GM12878 (cell line): ENCODE results near the gene MMP20. TPM values are rescaled to one million over a fixed set of nuclear protein-coding genes. Genes with fewer than 3 reads are reported as not detected.
A peak's percentile ranks its signal among the peaks of the same experiment; 100 is the strongest.

Experiments used
- BACH1 ChIP-seq: fragments of 450-650 bp; IDR thresholded peaks from 2 replicates; pipeline ENCODE4 v1.6.1; 2017; ENCODE audit warnings: mild to moderate bottlenecking, borderline replicate concordance
- CREM ChIP-seq: IDR thresholded peaks from 2 replicates; pipeline ENCODE4 v1.6.1; 2014; ENCODE audit warnings: antibody characterized with exemption, low read depth
- ETV6 ChIP-seq, 2 experiments: fragments of 450-650 bp in 1 of 2; IDR thresholded peaks in 1 of 2; conservative IDR thresholded peaks in 1 of 2; 2 replicates each; pipeline ENCODE4 v1.6.1; 2014; ENCODE audit warnings: antibody characterized with exemption in 1 of 2, borderline replicate concordance in 1 of 2, low read depth in 1 of 2, mild to moderate bottlenecking in 1 of 2, moderate library complexity in 1 of 2
- HDAC6 ChIP-seq: fragments of 200-600 bp; sonication (generic); IDR thresholded peaks from one replicate; pipeline ENCODE4 v1.8.0; 2017; ENCODE audit warnings: antibody characterized with exemption; ENCODE audit not compliant: unreplicated experiment
- IRF4 ChIP-seq: IDR thresholded peaks from 2 replicates; pipeline ENCODE4 v1.6.1; 2011; ENCODE audit warnings: low read depth, low read length
- JUNB ChIP-seq: IDR thresholded peaks from 2 replicates; pipeline ENCODE4 v1.6.1; 2016; ENCODE audit warnings: antibody characterized with exemption, mild to moderate bottlenecking
- KDM1A ChIP-seq: fragments of 200-600 bp; sonication (generic); IDR thresholded peaks from 2 replicates; pipeline ENCODE4 v1.6.1; 2016; ENCODE audit warnings: borderline replicate concordance
- MEF2A ChIP-seq: IDR thresholded peaks from 2 replicates; pipeline ENCODE4 v1.6.1; 2011; ENCODE audit warnings: low read depth, mild to moderate bottlenecking, low read length, moderate library complexity; ENCODE audit not compliant: insufficient read depth
- MEF2B ChIP-seq: fragments of 450-650 bp; IDR thresholded peaks from 2 replicates; pipeline ENCODE4 v1.6.1; 2018; ENCODE audit warnings: mild to moderate bottlenecking, moderate library complexity; ENCODE audit not compliant: partially characterized antibody, poor library complexity, severe bottlenecking
- NFIC ChIP-seq: IDR thresholded peaks from 2 replicates; pipeline ENCODE4 v1.6.1; 2012; ENCODE audit warnings: low read depth, mild to moderate bottlenecking, inconsistent platforms, low read length, moderate library complexity
- NRF1 ChIP-seq: conservative IDR thresholded peaks from 2 replicates; pipeline ENCODE4 v1.6.1; 2011; ENCODE audit warnings: mild to moderate bottlenecking, low read depth, low read length, improper control_type of control experiment
- PAX8 ChIP-seq: fragments of 450-650 bp; IDR thresholded peaks from 2 replicates; pipeline ENCODE4 v1.6.1; 2017; ENCODE audit warnings: mild to moderate bottlenecking, moderate library complexity
- PML ChIP-seq: IDR thresholded peaks from 2 replicates; pipeline ENCODE4 v1.6.1; 2012; ENCODE audit warnings: low read length, inconsistent platforms
- RUNX3 ChIP-seq: IDR thresholded peaks from 2 replicates; pipeline ENCODE4 v1.6.1; 2012; ENCODE audit warnings: low read length, inconsistent platforms
- TBL1XR1 ChIP-seq: IDR thresholded peaks from 2 replicates; pipeline ENCODE4 v1.6.1; 2012; ENCODE audit warnings: low read depth, low read length, improper control_type of control experiment
- WRNIP1 ChIP-seq: IDR thresholded peaks from 2 replicates; pipeline ENCODE4 v1.6.1; 2011; ENCODE audit warnings: low read depth, low read length, improper control_type of control experiment, borderline replicate concordance
- YBX1 ChIP-seq: fragments of 450-650 bp; IDR thresholded peaks from 2 replicates; pipeline ENCODE4 v1.6.1; 2016; ENCODE audit warnings: antibody characterized with exemption
- polyA plus RNA-seq, 11 experiments: library from polyadenylated mRNA; depleted of rRNA in 4 of 11; unstranded in 6 of 11; stranded (reverse) in 5 of 11; fragments of >200 nt; fragmentation: Nextera tagmentation in 4 of 11; fragmentation: Illumina TruSeq in 1 of 11; extraction: Ambion mirVana in 4 of 11; extraction: Trizol in 1 of 11; gene quantifications; 1 replicate in 1 of 11; 2 replicates in 10 of 11; pipeline versions ENCODE4 v1.2.1 to v1.2.3, GENCODE V29; 2011 to 2016; ENCODE audit warnings: inconsistent platforms in 2 of 11, missing spikeins in 2 of 11, low read depth in 1 of 11
- total RNA-seq, 4 experiments: library from RNA; depleted of rRNA in 3 of 4; stranded (reverse); fragments of >200 nt in 3 of 4; fragmentation: Illumina TruSeq in 1 of 4; extraction: Trizol in 1 of 4; gene quantifications; 2 replicates each; pipeline versions ENCODE4 v1.2.1 to v1.2.3, GENCODE V29; 2013 to 2021
- TF ChIP-seq, protein P1 (sequence below): fragments of 450-650 bp; IDR thresholded peaks from 2 replicates; pipeline ENCODE4 v1.6.1; 2017; ENCODE audit warnings: low read depth, mild to moderate bottlenecking, moderate library complexity
- TF ChIP-seq, protein P2 (sequence below): IDR thresholded peaks from 2 replicates; pipeline ENCODE4 v1.6.1; 2012; ENCODE audit warnings: low read depth, low read length, improper control_type of control experiment
- TF ChIP-seq, protein P3 (sequence below): fragments of 450-650 bp; formaldehyde crosslinking; IDR thresholded peaks from 2 replicates; pipeline ENCODE4 v1.4.0; 2022; ENCODE audit warnings: mild to moderate bottlenecking, moderate library complexity
- TF ChIP-seq, protein P4 (sequence below): fragments of 450-650 bp; IDR thresholded peaks from 2 replicates; pipeline ENCODE4 v1.6.1; 2017; ENCODE audit warnings: borderline replicate concordance
- TF ChIP-seq, protein P5 (sequence below): IDR thresholded peaks from 2 replicates; pipeline ENCODE4 v1.6.1; 2011; ENCODE audit warnings: mild to moderate bottlenecking, low read depth, low read length, moderate library complexity; ENCODE audit not compliant: insufficient replicate concordance

The MMP20 gene
- total and polyA plus RNA-seq, 10 of the 15 experiments (the other 5 are each of a cell fraction or from before 2014, with no cell fraction given), result 0.10 to 0.57 (median 0.19) TPM; not detected in 2

DNA sequence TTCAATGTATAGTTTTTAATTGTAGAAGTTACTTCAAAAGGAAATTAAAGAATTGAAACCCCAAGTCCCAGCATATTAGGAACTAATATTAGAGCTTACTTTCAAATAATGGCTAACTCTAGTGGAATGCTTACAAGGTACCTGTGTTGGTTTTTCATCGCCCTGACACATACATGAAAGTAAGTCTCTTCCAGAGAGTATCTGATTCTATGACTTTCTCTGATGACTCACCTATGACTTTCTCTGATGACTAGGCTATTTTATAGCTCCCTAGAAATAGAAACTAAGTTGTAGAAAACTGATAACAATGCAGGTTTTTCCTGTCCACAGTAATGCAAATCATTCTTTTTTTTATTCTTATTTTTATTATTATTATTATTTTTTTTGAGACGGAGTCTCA, 61.0 kb downstream of the MMP20 start (continued):
- TF ChIP-seq, protein P1, sequence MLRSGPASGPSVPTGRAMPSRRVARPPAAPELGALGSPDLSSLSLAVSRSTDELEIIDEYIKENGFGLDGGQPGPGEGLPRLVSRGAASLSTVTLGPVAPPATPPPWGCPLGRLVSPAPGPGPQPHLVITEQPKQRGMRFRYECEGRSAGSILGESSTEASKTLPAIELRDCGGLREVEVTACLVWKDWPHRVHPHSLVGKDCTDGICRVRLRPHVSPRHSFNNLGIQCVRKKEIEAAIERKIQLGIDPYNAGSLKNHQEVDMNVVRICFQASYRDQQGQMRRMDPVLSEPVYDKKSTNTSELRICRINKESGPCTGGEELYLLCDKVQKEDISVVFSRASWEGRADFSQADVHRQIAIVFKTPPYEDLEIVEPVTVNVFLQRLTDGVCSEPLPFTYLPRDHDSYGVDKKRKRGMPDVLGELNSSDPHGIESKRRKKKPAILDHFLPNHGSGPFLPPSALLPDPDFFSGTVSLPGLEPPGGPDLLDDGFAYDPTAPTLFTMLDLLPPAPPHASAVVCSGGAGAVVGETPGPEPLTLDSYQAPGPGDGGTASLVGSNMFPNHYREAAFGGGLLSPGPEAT, result 0 out of 2 replicates have a peak, but pooled peaks have one; percentile 22
- TF ChIP-seq BACH1 (peak; percentile 94; the same call in 1 of the 2 replicates), JUNB (peak; percentile 70), RUNX3 (peak; percentile 16; the same call in 1 of the 2 replicates), MEF2B (no peak), KDM1A (no peak), CREM (0 out of 2 replicates have a peak, but pooled peaks have one; percentile 24), TBL1XR1 (no peak), NFIC (0 out of 2 replicates have a peak, but pooled peaks have one; percentile 36), PAX8 (no peak), PML (no peak), HDAC6 (no peak), IRF4 (no peak), YBX1 (no peak), ETV6 (conservative IDR thresholded peaks at IDR 0.05 in 1 of 2, IDR thresholded peaks at IDR 0.05 in 1 of 2; ENCODE audit: borderline replicate concordance in 1 of 2, low read depth in 1 of 2) (no peak), NRF1 (no peak), MEF2A (peak; percentile 29; the same call in 1 of the 2 replicates), WRNIP1 (no peak)
- TF ChIP-seq, protein P2, sequence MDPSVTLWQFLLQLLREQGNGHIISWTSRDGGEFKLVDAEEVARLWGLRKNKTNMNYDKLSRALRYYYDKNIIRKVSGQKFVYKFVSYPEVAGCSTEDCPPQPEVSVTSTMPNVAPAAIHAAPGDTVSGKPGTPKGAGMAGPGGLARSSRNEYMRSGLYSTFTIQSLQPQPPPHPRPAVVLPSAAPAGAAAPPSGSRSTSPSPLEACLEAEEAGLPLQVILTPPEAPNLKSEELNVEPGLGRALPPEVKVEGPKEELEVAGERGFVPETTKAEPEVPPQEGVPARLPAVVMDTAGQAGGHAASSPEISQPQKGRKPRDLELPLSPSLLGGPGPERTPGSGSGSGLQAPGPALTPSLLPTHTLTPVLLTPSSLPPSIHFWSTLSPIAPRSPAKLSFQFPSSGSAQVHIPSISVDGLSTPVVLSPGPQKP, result no peak
- TF ChIP-seq, protein P3, sequence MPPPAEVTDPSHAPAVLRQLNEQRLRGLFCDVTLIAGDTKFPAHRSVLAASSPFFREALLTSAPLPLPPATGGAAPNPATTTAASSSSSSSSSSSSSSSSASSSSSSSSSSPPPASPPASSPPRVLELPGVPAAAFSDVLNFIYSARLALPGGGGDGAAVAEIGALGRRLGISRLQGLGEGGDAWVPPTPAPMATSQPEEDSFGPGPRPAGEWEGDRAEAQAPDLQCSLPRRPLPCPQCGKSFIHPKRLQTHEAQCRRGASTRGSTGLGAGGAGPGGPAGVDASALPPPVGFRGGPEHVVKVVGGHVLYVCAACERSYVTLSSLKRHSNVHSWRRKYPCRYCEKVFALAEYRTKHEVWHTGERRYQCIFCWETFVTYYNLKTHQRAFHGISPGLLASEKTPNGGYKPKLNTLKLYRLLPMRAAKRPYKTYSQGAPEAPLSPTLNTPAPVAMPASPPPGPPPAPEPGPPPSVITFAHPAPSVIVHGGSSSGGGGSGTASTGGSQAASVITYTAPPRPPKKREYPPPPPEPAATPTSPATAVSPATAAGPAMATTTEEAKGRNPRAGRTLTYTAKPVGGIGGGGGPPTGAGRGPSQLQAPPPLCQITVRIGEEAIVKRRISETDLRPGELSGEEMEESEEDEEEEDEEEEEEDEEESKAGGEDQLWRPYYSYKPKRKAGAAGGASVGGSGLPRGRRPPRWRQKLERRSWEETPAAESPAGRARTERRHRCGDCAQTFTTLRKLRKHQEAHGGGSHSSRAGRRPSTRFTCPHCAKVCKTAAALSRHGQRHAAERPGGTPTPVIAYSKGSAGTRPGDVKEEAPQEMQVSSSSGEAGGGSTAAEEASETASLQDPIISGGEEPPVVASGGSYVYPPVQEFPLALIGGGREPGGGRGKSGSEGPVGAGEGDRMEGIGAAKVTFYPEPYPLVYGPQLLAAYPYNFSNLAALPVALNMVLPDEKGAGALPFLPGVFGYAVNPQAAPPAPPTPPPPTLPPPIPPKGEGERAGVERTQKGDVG (CRISPR knock-in tag), result no peak
- TF ChIP-seq, protein P4, sequence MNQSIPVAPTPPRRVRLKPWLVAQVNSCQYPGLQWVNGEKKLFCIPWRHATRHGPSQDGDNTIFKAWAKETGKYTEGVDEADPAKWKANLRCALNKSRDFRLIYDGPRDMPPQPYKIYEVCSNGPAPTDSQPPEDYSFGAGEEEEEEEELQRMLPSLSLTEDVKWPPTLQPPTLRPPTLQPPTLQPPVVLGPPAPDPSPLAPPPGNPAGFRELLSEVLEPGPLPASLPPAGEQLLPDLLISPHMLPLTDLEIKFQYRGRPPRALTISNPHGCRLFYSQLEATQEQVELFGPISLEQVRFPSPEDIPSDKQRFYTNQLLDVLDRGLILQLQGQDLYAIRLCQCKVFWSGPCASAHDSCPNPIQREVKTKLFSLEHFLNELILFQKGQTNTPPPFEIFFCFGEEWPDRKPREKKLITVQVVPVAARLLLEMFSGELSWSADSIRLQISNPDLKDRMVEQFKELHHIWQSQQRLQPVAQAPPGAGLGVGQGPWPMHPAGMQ, result no peak
- TF ChIP-seq, protein P5, sequence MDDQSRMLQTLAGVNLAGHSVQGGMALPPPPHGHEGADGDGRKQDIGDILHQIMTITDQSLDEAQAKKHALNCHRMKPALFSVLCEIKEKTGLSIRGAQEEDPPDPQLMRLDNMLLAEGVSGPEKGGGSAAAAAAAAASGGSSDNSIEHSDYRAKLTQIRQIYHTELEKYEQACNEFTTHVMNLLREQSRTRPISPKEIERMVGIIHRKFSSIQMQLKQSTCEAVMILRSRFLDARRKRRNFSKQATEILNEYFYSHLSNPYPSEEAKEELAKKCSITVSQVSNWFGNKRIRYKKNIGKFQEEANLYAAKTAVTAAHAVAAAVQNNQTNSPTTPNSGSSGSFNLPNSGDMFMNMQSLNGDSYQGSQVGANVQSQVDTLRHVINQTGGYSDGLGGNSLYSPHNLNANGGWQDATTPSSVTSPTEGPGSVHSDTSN, result no peak
